ENCODE measurements around the gene ROM1.

DNA sequence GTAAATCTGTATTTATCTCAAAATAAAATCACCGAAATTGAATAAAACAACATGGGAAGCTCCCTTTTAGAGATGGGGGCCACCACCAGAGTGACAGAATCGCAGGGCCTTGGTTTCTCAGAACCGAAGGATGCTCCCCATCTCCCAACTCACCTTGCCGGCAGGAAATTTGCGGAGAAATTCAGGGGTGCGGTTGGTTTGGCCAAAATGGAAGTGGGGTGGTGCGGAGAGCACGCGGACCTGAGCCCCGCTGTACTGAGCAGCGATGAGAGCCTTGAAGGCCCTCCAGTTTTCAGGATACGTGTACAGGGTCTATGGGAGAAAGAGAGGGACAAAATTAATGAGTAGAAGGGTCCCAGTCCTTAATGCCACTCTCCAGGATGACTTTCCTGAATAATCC is 40.6 kb upstream of the ROM1 start:
- TF ChIP-seq, protein P1, sequence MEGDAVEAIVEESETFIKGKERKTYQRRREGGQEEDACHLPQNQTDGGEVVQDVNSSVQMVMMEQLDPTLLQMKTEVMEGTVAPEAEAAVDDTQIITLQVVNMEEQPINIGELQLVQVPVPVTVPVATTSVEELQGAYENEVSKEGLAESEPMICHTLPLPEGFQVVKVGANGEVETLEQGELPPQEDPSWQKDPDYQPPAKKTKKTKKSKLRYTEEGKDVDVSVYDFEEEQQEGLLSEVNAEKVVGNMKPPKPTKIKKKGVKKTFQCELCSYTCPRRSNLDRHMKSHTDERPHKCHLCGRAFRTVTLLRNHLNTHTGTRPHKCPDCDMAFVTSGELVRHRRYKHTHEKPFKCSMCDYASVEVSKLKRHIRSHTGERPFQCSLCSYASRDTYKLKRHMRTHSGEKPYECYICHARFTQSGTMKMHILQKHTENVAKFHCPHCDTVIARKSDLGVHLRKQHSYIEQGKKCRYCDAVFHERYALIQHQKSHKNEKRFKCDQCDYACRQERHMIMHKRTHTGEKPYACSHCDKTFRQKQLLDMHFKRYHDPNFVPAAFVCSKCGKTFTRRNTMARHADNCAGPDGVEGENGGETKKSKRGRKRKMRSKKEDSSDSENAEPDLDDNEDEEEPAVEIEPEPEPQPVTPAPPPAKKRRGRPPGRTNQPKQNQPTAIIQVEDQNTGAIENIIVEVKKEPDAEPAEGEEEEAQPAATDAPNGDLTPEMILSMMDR (IDR thresholded peaks at IDR 0.05) = no peak
- no peak for TF ChIP-seq POLR2A (IDR thresholded peaks at IDR 0.05)
